ENCODE data around the gene BTK.

- TF ChIP-seq ZNF639 (CRISPR knock-in tag; conservative IDR thresholded peaks at IDR 0.05 in 1 of 2, IDR thresholded peaks at IDR 0.05 in 1 of 2), result no peak
- TF ChIP-seq NFIX (CRISPR knock-in tag; IDR thresholded peaks at IDR 0.05; ENCODE audit: low read depth), result no peak
- no peak for TF ChIP-seq THRAP3 (IDR thresholded peaks at IDR 0.05; ENCODE audit: borderline replicate concordance)
- no peak for TF ChIP-seq CTCF (IDR thresholded peaks at IDR 0.05 in 2 of 3, conservative IDR thresholded peaks at IDR 0.05 in 1 of 3; ENCODE audit: insufficient read depth in 2 of 3, low read depth in 1 of 3, low read length in 3 of 3)
- no peak for TF ChIP-seq ZHX1 (conservative IDR thresholded peaks at IDR 0.05; ENCODE audit: low read length)
- no peak for TF ChIP-seq CEBPB (tag; IDR thresholded peaks at IDR 0.05)
- TF ChIP-seq SOX6 (IDR thresholded peaks at IDR 0.05), result no peak
- TF ChIP-seq ZNF583 (CRISPR knock-in tag; IDR thresholded peaks at IDR 0.05), result no peak
- no peak for TF ChIP-seq BRF1 (IDR thresholded peaks at IDR 0.05; ENCODE audit: borderline replicate concordance, extremely low read depth, insufficient read length)
These were observed 32.2 kb upstream of the BTK start for GRCh38 chrX:101417981-101418841.
